RWPE2 (cell line): ENCODE results near the gene ADGRD2.

Experiments
- ATAC-seq: fragments of 200-7000 bp; cut with Tn5 transposase; 3 replicates; pipeline ENCODE4 v1.9.1; 2021; ENCODE audit warnings: low read depth
- DNase-seq: peaks from one replicate; pipeline ENCODE4 v3.0.0-alpha.2; 2020; ENCODE audit warnings: low spot score
- H3K27ac ChIP-seq: fragments of 450-650 bp; 2 replicates; pipeline ENCODE4 v1.5.1; 2017; ENCODE audit warnings: mild to moderate bottlenecking; ENCODE audit not compliant: poor library complexity, severe bottlenecking
- H3K27me3 ChIP-seq: fragments of 250-450 bp; sonication (Bioruptor Pico); 2 replicates; pipeline ENCODE4 v1.5.1; 2021; ENCODE audit warnings: mild to moderate bottlenecking, moderate library complexity; ENCODE audit not compliant: insufficient read depth, poor library complexity, severe bottlenecking
- H3K36me3 ChIP-seq: fragments of 250-450 bp; sonication (Bioruptor Pico); 2 replicates; pipeline ENCODE4 v1.5.1; 2020; ENCODE audit warnings: low read depth, mild to moderate bottlenecking, moderate library complexity
- H3K4me1 ChIP-seq: fragments of 250-450 bp; sonication (Bioruptor Pico); 2 replicates; pipeline ENCODE4 v1.5.1; 2021; ENCODE audit warnings: mild to moderate bottlenecking, moderate library complexity; ENCODE audit not compliant: insufficient read depth, poor library complexity, severe bottlenecking
- H3K4me3 ChIP-seq: fragments of 250-450 bp; sonication (Bioruptor Pico); 2 replicates; pipeline ENCODE4 v1.5.1; 2021; ENCODE audit warnings: mild to moderate bottlenecking, moderate library complexity; ENCODE audit not compliant: severe bottlenecking
- H3K9me3 ChIP-seq: fragments of 250-450 bp; sonication (Bioruptor Pico); 2 replicates; pipeline ENCODE4 v1.5.1; 2021; ENCODE audit warnings: mild to moderate bottlenecking, moderate library complexity; ENCODE audit not compliant: severe bottlenecking
- TF ChIP-seq, protein P1 (sequence below): fragments of 450-650 bp; IDR thresholded peaks from one replicate; pipeline ENCODE4 v1.5.1; 2017; ENCODE audit warnings: mild to moderate bottlenecking, moderate library complexity; ENCODE audit not compliant: poor library complexity, severe bottlenecking

ADGRD2 gene

DNA sequence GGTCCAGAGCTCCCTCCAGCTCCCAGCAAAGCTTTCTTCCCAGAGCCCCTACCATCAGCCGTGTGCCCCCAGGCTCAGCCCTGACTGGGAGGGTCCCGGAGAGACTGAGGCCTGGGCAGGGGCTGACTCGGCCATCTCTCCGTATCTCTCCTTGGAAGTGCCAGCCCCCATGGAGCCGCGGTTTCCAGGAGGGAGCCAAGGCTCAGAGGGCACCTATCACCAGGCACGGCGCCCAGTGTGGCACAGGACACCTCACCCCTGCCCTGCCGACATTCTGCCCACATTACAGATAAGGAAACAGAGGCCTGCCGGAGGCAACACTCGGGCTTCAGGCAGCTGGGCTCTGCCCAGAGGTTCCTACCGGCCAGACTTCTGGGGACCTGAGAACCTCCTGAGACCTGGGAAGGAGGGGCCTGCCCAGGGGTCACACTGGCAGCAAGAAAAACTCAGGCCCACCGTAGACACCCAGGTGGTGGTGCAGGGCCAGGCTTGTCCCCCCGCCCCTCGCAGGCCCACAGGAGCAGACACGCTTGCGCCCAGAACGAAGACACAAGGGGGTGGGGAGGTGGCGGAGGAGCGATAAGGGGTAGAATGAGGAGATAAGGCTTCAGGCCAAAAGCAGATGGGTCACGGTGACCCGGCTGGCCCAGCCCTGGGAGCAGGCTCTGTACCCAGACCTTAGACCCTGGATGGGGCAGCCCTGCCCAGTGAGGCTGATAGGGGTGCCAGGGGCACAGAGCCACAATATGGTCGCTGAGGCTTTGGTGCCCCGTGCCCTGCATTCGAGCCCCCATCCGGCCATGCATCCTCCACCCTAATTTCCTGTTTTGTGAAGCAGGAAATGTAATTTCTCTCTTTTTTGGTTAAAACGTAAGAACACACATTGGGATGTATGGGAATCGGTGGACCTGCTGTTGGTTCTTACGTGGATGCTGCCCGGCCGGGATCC, 45.1 kb downstream of the ADGRD2 start:
- no peak for DNase-seq
- TF ChIP-seq, protein P1, sequence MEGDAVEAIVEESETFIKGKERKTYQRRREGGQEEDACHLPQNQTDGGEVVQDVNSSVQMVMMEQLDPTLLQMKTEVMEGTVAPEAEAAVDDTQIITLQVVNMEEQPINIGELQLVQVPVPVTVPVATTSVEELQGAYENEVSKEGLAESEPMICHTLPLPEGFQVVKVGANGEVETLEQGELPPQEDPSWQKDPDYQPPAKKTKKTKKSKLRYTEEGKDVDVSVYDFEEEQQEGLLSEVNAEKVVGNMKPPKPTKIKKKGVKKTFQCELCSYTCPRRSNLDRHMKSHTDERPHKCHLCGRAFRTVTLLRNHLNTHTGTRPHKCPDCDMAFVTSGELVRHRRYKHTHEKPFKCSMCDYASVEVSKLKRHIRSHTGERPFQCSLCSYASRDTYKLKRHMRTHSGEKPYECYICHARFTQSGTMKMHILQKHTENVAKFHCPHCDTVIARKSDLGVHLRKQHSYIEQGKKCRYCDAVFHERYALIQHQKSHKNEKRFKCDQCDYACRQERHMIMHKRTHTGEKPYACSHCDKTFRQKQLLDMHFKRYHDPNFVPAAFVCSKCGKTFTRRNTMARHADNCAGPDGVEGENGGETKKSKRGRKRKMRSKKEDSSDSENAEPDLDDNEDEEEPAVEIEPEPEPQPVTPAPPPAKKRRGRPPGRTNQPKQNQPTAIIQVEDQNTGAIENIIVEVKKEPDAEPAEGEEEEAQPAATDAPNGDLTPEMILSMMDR, result no peak
- H3K36me3 ChIP-seq, result no peaks in the 10 kb centered on the region
- H3K9me3 ChIP-seq, result no peaks in the 10 kb centered on the region
- H3K4me3 ChIP-seq, result no peak overlapping the region
- no peak for ATAC-seq
- H3K4me1 ChIP-seq, result no peaks in the 10 kb centered on the region
- H3K27me3 ChIP-seq, result peaks cover 6% of the 10 kb centered on the region
- H3K27ac ChIP-seq, result no peak overlapping the region

DNA sequence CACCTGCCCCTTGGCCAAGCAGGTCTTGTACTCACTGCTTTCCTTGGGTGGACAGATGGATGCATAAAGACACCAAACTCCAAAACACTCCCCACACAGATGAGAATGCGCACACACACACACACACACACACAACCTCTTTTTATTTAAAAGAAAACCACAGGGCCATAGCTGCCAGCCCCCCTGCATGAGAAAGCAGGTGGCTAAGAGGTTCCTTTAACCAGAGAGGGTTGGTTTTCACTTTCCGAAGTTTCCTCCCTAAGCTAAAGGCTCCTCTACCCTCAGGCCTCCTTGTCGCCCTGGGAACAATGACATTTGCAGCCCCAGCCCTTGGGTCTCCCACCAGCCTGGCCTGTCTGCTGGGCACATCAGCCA, 45.8 kb downstream of the ADGRD2 start:
- Histone ChIP-seq H3K27me3 (peaks cover 6% of the 10 kb centered on the region), H3K4me1 (no peaks in the 10 kb centered on the region), H3K4me3 (no peak overlapping the region), H3K9me3 (no peaks in the 10 kb centered on the region), H3K36me3 (no peaks in the 10 kb centered on the region), H3K27ac (no peak overlapping the region)
- TF ChIP-seq, protein P1, result no peak
- DNase-seq, result no peak
- no peak for ATAC-seq

DNA sequence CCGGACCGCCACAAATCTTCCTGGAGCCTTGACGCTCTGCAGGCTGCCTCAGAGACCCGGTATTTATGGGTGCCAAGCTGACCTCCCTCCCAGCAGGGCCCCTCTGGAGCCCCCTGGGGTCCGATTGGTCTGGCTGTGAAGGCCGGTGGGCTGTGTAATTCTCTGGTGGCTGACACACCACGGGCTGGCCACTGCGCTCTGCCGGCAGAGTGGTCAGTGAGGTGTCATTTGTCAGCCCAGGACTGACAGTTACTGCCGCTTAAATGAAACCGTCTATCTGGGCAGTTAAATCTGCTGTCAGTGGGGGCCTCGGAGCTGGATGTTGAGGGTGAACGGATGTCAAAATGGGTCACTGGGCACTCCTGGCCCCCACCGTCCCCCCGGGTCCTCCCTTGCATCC, 46.2 kb downstream of the ADGRD2 start:
- H3K27me3 ChIP-seq, result peaks cover 7% of the 10 kb centered on the region
- H3K27ac ChIP-seq, result no peak overlapping the region
- no peak for ATAC-seq
- H3K36me3 ChIP-seq, result no peaks in the 10 kb centered on the region
- no peak for DNase-seq
- H3K9me3 ChIP-seq, result no peaks in the 10 kb centered on the region
- H3K4me1 ChIP-seq, result no peaks in the 10 kb centered on the region
- no peak overlapping the region for H3K4me3 ChIP-seq
- TF ChIP-seq, protein P1, result no peak

DNA sequence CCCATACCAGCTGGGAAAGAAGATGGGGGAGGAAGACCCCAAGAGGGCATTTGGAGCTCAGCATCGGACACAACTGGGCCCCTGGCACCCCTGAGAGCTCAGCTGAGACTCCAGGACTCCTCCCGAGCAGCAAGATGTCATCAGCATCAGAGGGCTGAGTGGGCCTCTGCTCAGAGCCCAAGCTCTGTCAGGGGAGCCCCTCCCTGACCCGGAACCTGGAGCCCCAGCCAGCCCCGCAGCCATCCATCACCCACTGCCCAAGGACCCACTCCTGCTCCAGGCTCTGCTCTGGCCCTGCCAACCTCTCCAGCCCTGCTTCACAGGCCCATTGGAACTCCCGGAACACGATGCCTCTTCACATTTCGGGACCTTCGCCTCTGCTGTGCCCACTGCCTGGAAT, 47.2 kb downstream of the ADGRD2 start:
- ATAC-seq (no peak), DNase-seq (no peak)
- Histone ChIP-seq H3K4me1 (no peaks in the 10 kb centered on the region), H3K27ac (no peak overlapping the region), H3K27me3 (peaks cover 16% of the 10 kb centered on the region), H3K36me3 (no peaks in the 10 kb centered on the region), H3K9me3 (no peaks in the 10 kb centered on the region), H3K4me3 (no peak overlapping the region)
- TF ChIP-seq, protein P1, result no peak

DNA sequence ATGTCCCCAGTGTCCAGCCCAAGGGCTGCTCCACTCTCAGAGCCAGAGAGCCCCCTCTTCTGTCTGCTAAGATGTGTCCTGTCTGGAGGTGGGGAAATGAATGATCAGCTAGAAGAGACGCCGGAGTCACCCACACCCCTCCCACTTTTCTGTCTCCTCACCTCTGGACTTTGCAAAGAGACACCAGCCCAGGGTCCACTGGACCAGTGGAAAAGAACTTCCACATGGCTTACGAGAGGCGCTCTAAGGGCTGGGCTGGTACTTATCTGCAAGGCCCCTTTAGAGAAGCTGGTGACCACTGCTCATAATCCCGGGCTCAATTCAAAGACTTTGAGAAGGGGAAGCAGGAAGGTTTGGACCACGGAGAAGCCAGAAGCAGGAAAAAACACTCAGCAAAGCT, 47.8 kb downstream of the ADGRD2 start:
- no peak for ATAC-seq
- H3K36me3 ChIP-seq, result no peaks in the 10 kb centered on the region
- no peaks in the 10 kb centered on the region for H3K9me3 ChIP-seq
- peaks cover 22% of the 10 kb centered on the region for H3K27me3 ChIP-seq
- no peak overlapping the region for H3K4me3 ChIP-seq
- no peak for DNase-seq
- H3K27ac ChIP-seq, result no peak overlapping the region
- no peaks in the 10 kb centered on the region for H3K4me1 ChIP-seq
- TF ChIP-seq, protein P1, result no peak
